Measurements from ENCODE around the gene TBX15.

TBX15 gene

GRCh38 chr1:118999348-119000071 is 11.4 kb upstream of the TBX15 start:
- no peaks in the 10 kb centered on the region for H3K9me3 ChIP-seq (ENCODE audit: control insufficient read depth, low read length)
- no peak overlapping the region for H2BK120ac ChIP-seq (ENCODE audit: low read depth, low read length)
- no peak overlapping the region for H3K18ac ChIP-seq (ENCODE audit: low read depth in 1 of 2, low read length in 2 of 2)
- peaks cover 13 to 66% of the 10 kb centered on the region in 2 experiments for H3K27me3 ChIP-seq (ENCODE audit: control insufficient read depth in 1 of 2, insufficient read depth in 1 of 2, low read length in 2 of 2)
- H3K4me1 ChIP-seq (ENCODE audit: control insufficient read depth, insufficient read depth, low read depth, low read length) = peaks cover 21% of the 10 kb centered on the region
- H3K4me3 ChIP-seq (ENCODE audit: insufficient read depth in 1 of 2, low read depth in 1 of 2, low read length in 2 of 2) = no peak overlapping the region
- WGBS = 6% methylated on average over 19 of the region's 27 CpGs
- peaks cover 4% of the 10 kb centered on the region for H3K79me1 ChIP-seq (replicated peaks; ENCODE audit: low read length, poor library complexity, severe bottlenecking)
- H4K8ac ChIP-seq (ENCODE audit: low read length) = no peak overlapping the region
- H2BK12ac ChIP-seq (ENCODE audit: low read length in 2 of 2) = no peak overlapping the region
- H3K4ac ChIP-seq (ENCODE audit: low read depth in 1 of 2, low read length in 2 of 2) = no peak overlapping the region
- no peak overlapping the region for H3K4me2 ChIP-seq (ENCODE audit: low read length, poor library complexity, severe bottlenecking)
- no peak overlapping the region for H3K27ac ChIP-seq (ENCODE audit: low read length, poor library complexity, severe bottlenecking)
- H3K23ac ChIP-seq (ENCODE audit: low read length in 2 of 2) = no peak overlapping the region
- no peak overlapping the region for H3K9ac ChIP-seq (ENCODE audit: low read length)
- H4K91ac ChIP-seq (ENCODE audit: low read length) = no peak overlapping the region
- H3K36me3 ChIP-seq (ENCODE audit: control insufficient read depth in 1 of 2, insufficient read depth in 2 of 2, low read depth in 1 of 2, low read length in 2 of 2) = no peaks in the 10 kb centered on the region
- H3K14ac ChIP-seq (ENCODE audit: low read length in 2 of 2) = no peak overlapping the region
- H2BK15ac ChIP-seq (ENCODE audit: low read depth, poor library complexity, severe bottlenecking) = no peak overlapping the region
- no peak overlapping the region for H2BK5ac ChIP-seq (ENCODE audit: low read depth, low read length, poor library complexity, severe bottlenecking)
- no peak for DNase-seq
- no peak overlapping the region for H2AFZ ChIP-seq (ENCODE audit: low read depth, low read length)
- no peak overlapping the region for H2AK5ac ChIP-seq (ENCODE audit: low read length, severe bottlenecking)

DNA sequence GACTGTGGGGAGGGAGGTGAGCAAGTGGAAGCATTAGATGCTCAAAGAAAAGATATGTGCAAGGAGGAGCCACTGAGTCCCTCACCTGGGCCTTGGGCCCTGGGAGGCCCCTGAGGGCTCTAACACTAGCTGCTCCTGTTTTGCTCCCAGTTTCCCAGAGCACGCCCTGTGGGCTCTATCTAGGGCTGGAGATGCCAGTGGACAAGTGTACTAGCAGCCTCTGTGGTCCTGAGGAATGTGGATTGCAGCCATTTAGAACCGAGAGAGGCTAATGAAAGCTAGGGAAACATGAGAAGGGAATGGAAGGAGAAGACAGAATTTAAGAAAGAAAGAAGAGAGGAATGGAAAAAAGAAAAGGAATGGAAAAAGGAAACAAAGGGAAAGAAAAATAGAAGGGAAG is 10.0 kb upstream of the TBX15 start:
- Histone ChIP-seq H3K4ac (ENCODE audit: low read depth in 1 of 2, low read length in 2 of 2) (no peak overlapping the region), H2AK5ac (ENCODE audit: low read length, severe bottlenecking) (no peak overlapping the region), H3K27ac (ENCODE audit: low read length, poor library complexity, severe bottlenecking) (no peak overlapping the region), H3K14ac (ENCODE audit: low read length in 2 of 2) (no peak overlapping the region), H3K23ac (ENCODE audit: low read length in 2 of 2) (no peak overlapping the region), H2BK12ac (ENCODE audit: low read length in 2 of 2) (no peak overlapping the region), H2BK5ac (ENCODE audit: low read depth, low read length, poor library complexity, severe bottlenecking) (no peak overlapping the region), H3K18ac (ENCODE audit: low read depth in 1 of 2, low read length in 2 of 2) (no peak overlapping the region), H2BK15ac (ENCODE audit: low read depth, poor library complexity, severe bottlenecking) (no peak overlapping the region), H3K79me1 (replicated peaks; ENCODE audit: low read length, poor library complexity, severe bottlenecking) (peaks cover 4% of the 10 kb centered on the region), H4K91ac (ENCODE audit: low read length) (no peak overlapping the region), H2AFZ (ENCODE audit: low read depth, low read length) (no peak overlapping the region), H3K4me3 (ENCODE audit: insufficient read depth in 1 of 2, low read depth in 1 of 2, low read length in 2 of 2) (no peak overlapping the region), H4K8ac (ENCODE audit: low read length) (no peak overlapping the region), H3K4me2 (ENCODE audit: low read length, poor library complexity, severe bottlenecking) (no peak overlapping the region), H3K36me3 (ENCODE audit: control insufficient read depth in 1 of 2, insufficient read depth in 2 of 2, low read depth in 1 of 2, low read length in 2 of 2) (no peaks in the 10 kb centered on the region), H3K4me1 (ENCODE audit: control insufficient read depth, insufficient read depth, low read depth, low read length) (peaks cover 20% of the 10 kb centered on the region), H3K9ac (ENCODE audit: low read length) (no peak overlapping the region), H3K9me3 (ENCODE audit: control insufficient read depth, low read length) (no peaks in the 10 kb centered on the region), H2BK120ac (ENCODE audit: low read depth, low read length) (no peak overlapping the region), H3K27me3 (ENCODE audit: control insufficient read depth in 1 of 2, insufficient read depth in 1 of 2, low read length in 2 of 2) (peaks cover 13 to 59% of the 10 kb centered on the region in 2 experiments)
- WGBS = 47% methylated on average over 2 of the region's 2 CpGs
- DNase-seq = no peak

DNA sequence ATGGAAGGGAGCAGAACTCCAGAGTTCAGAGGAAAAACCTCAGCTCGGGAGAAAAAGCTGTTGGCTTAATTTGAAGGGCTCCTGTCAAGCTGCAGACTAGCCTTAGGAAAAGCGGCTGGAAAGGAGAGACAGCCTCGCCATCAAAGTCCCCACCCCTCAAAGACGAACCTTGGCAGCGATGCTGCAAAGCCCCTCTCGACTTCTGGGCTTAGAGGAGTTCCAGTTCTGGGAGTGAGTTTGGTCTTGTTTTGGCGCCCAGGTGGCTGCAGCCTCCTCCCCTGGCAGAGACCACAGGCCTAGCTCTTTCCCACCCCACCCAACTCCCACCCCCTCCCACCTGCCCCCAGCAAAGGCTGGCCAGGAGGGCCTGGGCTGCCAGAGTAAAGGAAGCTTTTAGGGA is 9.1 kb upstream of the TBX15 start:
- Histone ChIP-seq H3K4me1 (ENCODE audit: control insufficient read depth, insufficient read depth, low read depth, low read length) (peaks cover 21% of the 10 kb centered on the region), H3K4me3 (ENCODE audit: insufficient read depth in 1 of 2, low read depth in 1 of 2, low read length in 2 of 2) (no peak overlapping the region), H3K18ac (ENCODE audit: low read depth in 1 of 2, low read length in 2 of 2) (no peak overlapping the region), H4K91ac (ENCODE audit: low read length) (no peak overlapping the region), H3K27me3 (ENCODE audit: control insufficient read depth in 1 of 2, insufficient read depth in 1 of 2, low read length in 2 of 2) (peaks cover 13 to 50% of the 10 kb centered on the region in 2 experiments), H3K9me3 (ENCODE audit: control insufficient read depth, low read length) (no peaks in the 10 kb centered on the region), H2AFZ (ENCODE audit: low read depth, low read length) (no peak overlapping the region), H3K23ac (ENCODE audit: low read length in 2 of 2) (no peak overlapping the region), H3K9ac (ENCODE audit: low read length) (no peak overlapping the region), H2BK5ac (ENCODE audit: low read depth, low read length, poor library complexity, severe bottlenecking) (no peak overlapping the region), H3K4me2 (ENCODE audit: low read length, poor library complexity, severe bottlenecking) (no peak overlapping the region), H2BK120ac (ENCODE audit: low read depth, low read length) (no peak overlapping the region), H2BK12ac (ENCODE audit: low read length in 2 of 2) (no peak overlapping the region), H2BK15ac (ENCODE audit: low read depth, poor library complexity, severe bottlenecking) (no peak overlapping the region), H3K79me1 (replicated peaks; ENCODE audit: low read length, poor library complexity, severe bottlenecking) (peaks cover 4% of the 10 kb centered on the region), H3K4ac (ENCODE audit: low read depth in 1 of 2, low read length in 2 of 2) (no peak overlapping the region), H4K8ac (ENCODE audit: low read length) (no peak overlapping the region), H2AK5ac (ENCODE audit: low read length, severe bottlenecking) (no peak overlapping the region), H3K14ac (ENCODE audit: low read length in 2 of 2) (no peak overlapping the region), H3K36me3 (ENCODE audit: control insufficient read depth in 1 of 2, insufficient read depth in 2 of 2, low read depth in 1 of 2, low read length in 2 of 2) (no peaks in the 10 kb centered on the region), H3K27ac (ENCODE audit: low read length, poor library complexity, severe bottlenecking) (no peak overlapping the region)
- 42% methylated on average over 2 of the region's 7 CpGs for WGBS
- DNase-seq = no peak

DNA sequence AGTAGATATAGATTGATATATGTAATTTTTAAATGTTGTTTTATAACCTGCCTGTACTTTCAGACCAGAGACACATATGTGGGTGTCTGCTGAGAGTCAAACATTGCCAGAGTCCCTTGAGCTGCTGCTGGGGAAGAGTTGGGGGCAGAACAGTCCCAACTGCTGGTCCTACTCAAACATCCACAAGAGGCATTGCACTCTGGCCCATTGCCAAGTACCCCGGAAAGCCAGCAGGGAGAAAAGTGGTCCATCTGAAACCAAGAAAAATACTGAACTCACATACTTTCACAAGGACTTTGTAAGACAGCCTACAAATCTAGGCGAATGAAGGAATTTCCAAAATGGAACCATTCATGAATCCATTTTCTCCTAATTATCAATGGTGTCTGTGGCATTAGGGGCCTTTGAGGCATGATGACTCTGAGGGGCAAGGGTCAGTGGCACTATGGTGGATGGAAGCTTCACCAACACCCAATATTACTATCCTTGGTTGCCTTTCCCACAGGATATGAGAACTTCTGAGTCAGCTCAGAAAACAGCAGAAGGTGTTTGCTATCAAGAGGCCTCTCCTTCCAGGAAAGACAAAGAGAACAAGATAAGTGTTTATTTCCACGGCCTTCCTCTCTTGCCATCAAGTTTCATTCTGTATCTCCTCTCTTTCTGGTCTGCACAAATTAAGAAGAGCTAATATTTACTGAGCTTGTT is 7.3 kb upstream of the TBX15 start:
- Histone ChIP-seq H4K8ac (ENCODE audit: low read length) (no peak overlapping the region), H3K4me1 (ENCODE audit: control insufficient read depth, insufficient read depth, low read depth, low read length) (peaks cover 9% of the 10 kb centered on the region), H3K9me3 (ENCODE audit: control insufficient read depth, low read length) (no peaks in the 10 kb centered on the region), H3K27me3 (ENCODE audit: control insufficient read depth in 1 of 2, insufficient read depth in 1 of 2, low read length in 2 of 2) (peaks cover 13 to 42% of the 10 kb centered on the region in 2 experiments), H3K36me3 (ENCODE audit: control insufficient read depth in 1 of 2, insufficient read depth in 2 of 2, low read depth in 1 of 2, low read length in 2 of 2) (no peaks in the 10 kb centered on the region), H4K91ac (ENCODE audit: low read length) (no peak overlapping the region), H2BK15ac (ENCODE audit: low read depth, poor library complexity, severe bottlenecking) (no peak overlapping the region), H3K79me1 (replicated peaks; ENCODE audit: low read length, poor library complexity, severe bottlenecking) (peaks cover 5% of the 10 kb centered on the region), H2AFZ (ENCODE audit: low read depth, low read length) (no peak overlapping the region), H2BK12ac (ENCODE audit: low read length in 2 of 2) (no peak overlapping the region), H3K14ac (ENCODE audit: low read length in 2 of 2) (no peak overlapping the region), H3K4me2 (ENCODE audit: low read length, poor library complexity, severe bottlenecking) (no peak overlapping the region), H2AK5ac (ENCODE audit: low read length, severe bottlenecking) (no peak overlapping the region), H3K27ac (ENCODE audit: low read length, poor library complexity, severe bottlenecking) (no peak overlapping the region), H3K4me3 (ENCODE audit: insufficient read depth in 1 of 2, low read depth in 1 of 2, low read length in 2 of 2) (no peak overlapping the region), H2BK5ac (ENCODE audit: low read depth, low read length, poor library complexity, severe bottlenecking) (no peak overlapping the region), H3K23ac (ENCODE audit: low read length in 2 of 2) (no peak overlapping the region), H3K18ac (ENCODE audit: low read depth in 1 of 2, low read length in 2 of 2) (no peak overlapping the region), H3K9ac (ENCODE audit: low read length) (no peak overlapping the region), H3K4ac (ENCODE audit: low read depth in 1 of 2, low read length in 2 of 2) (no peak overlapping the region), H2BK120ac (ENCODE audit: low read depth, low read length) (no peak overlapping the region)
- DNase-seq = no peak
- 78% methylated on average over 2 of the region's 3 CpGs for WGBS
